ENCODE measurements around the gene PRKN.
"Not testable (repeated sequence)": the region's sequence is repeated elsewhere in the genome, so short reads cannot be mapped to it uniquely, and the experiment has no call there.

The PRKN gene

GRCh38 chr6:161542346-161542980 is 1185.1 kb downstream of the PRKN start:
- no peak for DNase-seq (ENCODE audit: low read depth)

DNA sequence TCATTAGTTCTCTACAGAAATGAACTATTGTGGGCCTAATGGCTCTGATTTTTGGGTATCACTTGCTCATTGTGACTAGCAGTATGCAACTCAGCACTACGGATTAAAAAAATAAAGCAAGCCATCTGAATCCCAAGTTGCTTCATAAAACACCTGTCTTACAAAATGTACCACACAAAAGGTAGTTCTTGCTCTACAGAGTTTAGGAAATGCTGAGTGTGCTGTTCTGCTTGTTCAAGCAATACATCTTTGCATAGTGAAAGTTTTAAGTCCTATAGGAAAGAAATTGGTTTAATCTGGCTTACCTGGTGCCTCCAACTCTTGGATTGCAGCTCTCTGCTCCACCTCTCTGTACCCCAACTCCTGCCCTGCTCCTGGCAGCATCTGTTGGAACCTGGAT is 1187.0 kb downstream of the PRKN start:
- DNase-seq (ENCODE audit: low read depth), result no peak

DNA sequence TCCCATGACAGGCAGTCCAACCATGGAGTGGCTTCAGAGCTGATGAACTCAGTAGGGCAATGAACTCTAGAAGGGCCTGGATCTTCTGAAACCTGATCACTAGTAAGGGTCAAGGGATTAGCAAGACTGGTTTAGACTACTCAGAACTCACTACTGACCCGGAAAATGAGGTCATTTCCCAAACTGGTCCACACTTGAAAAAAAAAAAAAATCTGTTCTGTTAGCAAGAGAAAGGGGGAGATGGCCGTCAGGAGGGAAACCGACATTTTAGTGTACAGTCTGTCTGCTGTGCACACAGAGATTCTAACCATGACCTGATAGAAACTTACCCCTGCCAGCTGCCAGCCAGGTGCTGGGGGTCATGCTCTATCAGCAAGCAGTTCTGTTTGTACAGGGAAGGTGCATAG is 1191.3 kb downstream of the PRKN start:
- no peak for DNase-seq (ENCODE audit: low read depth)

- DNase-seq (ENCODE audit: low read depth), result no peak
These were observed 1193.2 kb downstream of the PRKN start for GRCh38 chr6:161534264-161534873.

- no peak for DNase-seq (ENCODE audit: low read depth)
These were observed 1194.3 kb downstream of the PRKN start for GRCh38 chr6:161533266-161533665.

- no peak for DNase-seq (ENCODE audit: low read depth)
These were observed 1195.0 kb downstream of the PRKN start for GRCh38 chr6:161532536-161532935.

DNA sequence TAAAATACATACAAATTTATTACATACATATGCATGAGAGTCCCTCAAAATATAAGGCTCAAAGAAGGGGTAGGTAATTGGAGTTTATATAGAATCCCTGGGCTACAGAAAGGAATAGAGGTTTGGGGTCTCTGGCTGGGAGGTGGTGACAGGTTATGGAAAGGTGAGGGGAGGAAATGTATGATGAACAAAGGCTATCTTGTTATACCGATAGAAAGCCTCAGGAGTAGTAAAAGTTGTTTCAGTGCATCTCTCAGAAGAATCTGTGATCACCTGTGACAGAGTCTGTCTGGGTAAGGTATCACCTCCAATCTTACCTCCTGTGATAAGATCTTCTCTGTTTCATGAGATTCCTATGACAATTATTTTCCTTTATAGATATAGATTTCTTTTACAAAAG is 1200.8 kb downstream of the PRKN start:
- no peak for DNase-seq (ENCODE audit: low read depth)

- no peak for DNase-seq (ENCODE audit: low read depth)
These were observed 1204.2 kb downstream of the PRKN start for GRCh38 chr6:161523362-161523761.

GRCh38 chr6:161522276-161522675 is 1205.3 kb downstream of the PRKN start:
- no peak for DNase-seq (ENCODE audit: low read depth)

DNA sequence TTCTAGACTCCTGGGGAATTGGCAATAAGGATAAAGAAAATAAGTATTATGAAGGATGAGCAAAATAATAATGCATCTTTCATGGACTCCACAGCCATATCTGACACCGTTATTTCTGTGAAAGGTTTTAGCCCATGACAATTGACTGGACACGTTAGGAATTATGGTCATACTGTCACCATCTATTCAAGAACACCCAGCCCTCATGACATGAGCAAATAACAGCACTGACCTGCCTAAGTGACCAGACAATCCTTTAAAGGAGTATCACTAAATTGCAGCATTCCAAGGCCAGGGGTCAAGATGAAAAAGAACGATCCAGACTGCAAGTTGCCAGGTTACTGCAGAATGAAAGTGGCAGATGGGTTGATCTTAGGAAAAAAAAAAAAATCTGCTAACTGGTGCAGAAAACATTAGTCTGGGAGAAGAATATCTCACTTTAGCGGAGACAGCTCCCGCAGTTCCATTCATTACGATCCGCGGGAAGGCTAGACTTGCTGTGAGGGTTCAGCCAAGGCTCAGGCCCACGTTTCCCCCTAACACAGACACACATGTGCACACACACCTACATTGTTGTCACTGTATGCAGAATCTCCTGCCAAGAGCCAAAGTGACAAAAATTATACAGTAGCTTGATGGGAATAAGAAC is 1216.0 kb downstream of the PRKN start:
- DNase-seq (ENCODE audit: low read depth), result no peak

DNA sequence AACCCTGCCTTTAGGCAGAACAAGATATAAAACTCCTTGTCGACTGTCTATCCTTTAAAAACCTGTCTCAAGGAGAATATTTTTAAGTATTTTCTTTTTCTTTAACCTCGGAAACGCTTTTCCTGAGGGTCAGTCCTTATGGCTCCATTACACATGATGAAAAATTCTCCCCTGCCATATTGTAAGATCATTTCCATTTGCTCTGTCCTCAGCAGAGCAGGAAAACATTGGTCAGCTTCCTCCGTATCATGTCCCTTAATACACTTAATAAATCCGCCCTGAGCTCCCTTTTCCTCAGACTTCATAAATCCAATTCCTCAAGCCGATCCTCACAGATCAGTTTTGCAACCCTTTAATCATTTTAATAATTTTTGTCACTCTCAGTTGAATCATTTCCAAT is 1219.2 kb downstream of the PRKN start:
- DNase-seq (ENCODE audit: low read depth), result no peak

DNA sequence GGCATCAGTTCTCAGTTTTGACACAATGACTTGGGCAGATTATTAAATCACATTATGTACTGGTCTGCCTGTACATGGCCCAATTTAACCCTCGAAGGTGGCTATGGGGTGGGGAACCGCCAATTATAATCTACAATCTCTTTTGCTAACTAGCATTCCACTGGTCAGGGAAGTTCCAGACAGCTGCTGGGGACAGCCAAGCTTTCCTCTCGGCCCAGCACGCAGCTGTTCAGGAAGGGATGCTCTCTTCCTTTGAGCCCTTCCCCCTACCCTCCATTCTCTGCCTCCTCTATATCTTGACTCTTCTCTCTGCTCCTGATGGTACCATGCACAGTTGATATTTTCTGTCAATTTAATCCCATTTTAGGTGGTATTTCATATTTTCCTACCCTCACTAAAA is 1220.2 kb downstream of the PRKN start:
- no peak for DNase-seq (ENCODE audit: low read depth)

- DNase-seq (ENCODE audit: low read depth), result no peak
These were observed 1224.0 kb downstream of the PRKN start for GRCh38 chr6:161503570-161503969.

- DNase-seq (ENCODE audit: low read depth), result no peak
These were observed 1228.7 kb downstream of the PRKN start for GRCh38 chr6:161498881-161499280.

DNA sequence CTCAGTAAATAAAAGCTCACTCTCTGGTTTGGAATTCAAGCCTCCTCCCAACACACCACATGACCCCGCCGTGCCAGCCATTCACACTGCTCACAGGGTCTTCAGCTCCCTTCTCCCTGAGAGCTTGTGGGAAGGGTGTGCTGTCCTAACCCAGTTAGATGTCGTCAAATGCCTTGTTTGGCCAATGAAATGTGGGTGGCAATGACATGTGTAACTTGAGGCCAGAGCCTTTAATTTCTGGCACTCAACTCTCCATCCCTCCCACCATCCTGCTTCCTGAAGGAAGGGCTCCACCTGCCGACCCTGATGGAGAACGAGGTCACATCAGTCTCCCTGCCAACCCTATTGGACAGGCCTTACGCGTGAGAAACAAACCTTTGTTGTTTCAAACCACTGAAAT is 1229.2 kb downstream of the PRKN start:
- DNase-seq (ENCODE audit: low read depth), result no peak

DNA sequence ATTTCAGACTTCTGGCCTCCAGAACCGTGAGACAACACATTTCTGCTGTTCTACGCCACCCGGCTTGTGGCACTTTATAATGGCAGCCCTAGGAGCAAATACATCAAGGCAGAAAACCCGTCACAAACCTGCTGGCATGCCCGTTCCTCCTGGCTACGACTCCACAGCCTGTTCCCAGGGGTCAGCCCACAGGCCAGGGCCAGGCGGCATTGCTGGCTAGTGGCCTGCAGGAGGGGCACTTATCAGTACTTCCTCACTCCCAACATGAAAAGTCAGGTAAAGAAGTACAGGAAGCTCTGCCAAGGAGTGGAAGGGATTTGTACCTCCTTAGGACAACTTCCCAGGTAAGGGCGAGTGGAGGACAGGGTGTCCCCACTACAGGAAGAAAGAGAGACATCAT is 1230.6 kb downstream of the PRKN start:
- no peak for DNase-seq (ENCODE audit: low read depth)

GRCh38 chr6:161496271-161496670 is 1231.3 kb downstream of the PRKN start:
- not testable (repeated sequence) for DNase-seq (ENCODE audit: low read depth)

- DNase-seq (ENCODE audit: low read depth), result no peak
These were observed 1233.0 kb downstream of the PRKN start for GRCh38 chr6:161494566-161494965.

GRCh38 chr6:161493576-161494118 is 1233.9 kb downstream of the PRKN start:
- DNase-seq (ENCODE audit: low read depth), result no peak

- no peak for DNase-seq (ENCODE audit: low read depth)
These were observed 1237.8 kb downstream of the PRKN start for GRCh38 chr6:161489626-161490306.

DNA sequence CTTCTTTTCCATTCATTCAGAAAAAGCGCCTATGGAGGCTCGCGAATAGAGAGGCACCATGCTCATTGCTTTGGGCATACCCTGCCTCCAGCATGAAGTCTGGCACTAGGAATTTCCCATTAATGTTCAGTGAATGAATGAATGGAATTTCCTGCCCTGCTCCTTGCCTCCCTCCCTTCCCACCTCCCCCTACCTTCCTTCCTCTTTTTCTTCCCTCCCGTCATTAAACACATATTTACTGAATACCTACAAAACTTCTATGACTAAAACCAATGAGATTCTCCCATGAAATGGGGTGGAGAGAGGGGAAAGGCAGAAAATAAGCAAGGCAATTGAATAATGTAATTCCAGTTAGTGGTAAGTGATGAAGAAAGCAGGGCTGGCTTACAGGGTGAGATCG is 1239.9 kb downstream of the PRKN start:
- DNase-seq (ENCODE audit: low read depth), result no peak

GRCh38 chr6:161487217-161487531 is 1240.4 kb downstream of the PRKN start:
- DNase-seq (ENCODE audit: low read depth), result no peak

All from stimulated activated CD8-positive, alpha-beta memory T cell treated with anti-CD3 and anti-CD28 coated beads, Interleukin-12 subunit alpha, Interleukin-12 subunit beta, amount 100 ng/mL, for 1 hour (primary cell).